Activated CD8-positive, alpha-beta T cell treated with anti-CD3 and anti-CD28 coated beads, Interleukin-2, amount 10 ng/mL, durations not matched to agents 7 days and 5 days (primary cell): ENCODE measurements around the gene FBLN1. TPM values are rescaled to one million over a fixed set of nuclear protein-coding genes. Genes with fewer than 3 reads are reported as not detected.
"Not testable (repeated sequence)": the region's sequence is repeated elsewhere in the genome, so short reads cannot be mapped to it uniquely, and the experiment has no call there.

ENCODE experiments used
- ATAC-seq: fragments of 150-1000 bp; cut with Tn5 transposase; one replicate; pipeline ENCODE4 v1.10.0; 2021; ENCODE audit warnings: moderate library complexity
- CTCF ChIA-PET: fragments of 350-600 bp; sonication (Branson Sonifier 250); formaldehyde crosslinking; loops from one replicate; lab custom pipeline; 2021; ENCODE audit warnings: antibody characterized with exemption; lab: Charles Lee
- POLR2A ChIA-PET: fragments of 350-600 bp; sonication (Branson Sonifier 250); formaldehyde crosslinking; loops from one replicate; lab custom pipeline; 2021; ENCODE audit warnings: antibody characterized with exemption; lab: Charles Lee
- DNase-seq: peaks from one replicate; pipeline ENCODE4 v3.0.0-alpha.2; 2020
- H3K27ac Mint-ChIP-seq: one replicate; pipeline ENCODE4 v1.8.0; 2021; ENCODE audit warnings: mild to moderate bottlenecking, mixed read lengths
- H3K27me3 Mint-ChIP-seq: one replicate; pipeline ENCODE4 v1.8.0; 2021; ENCODE audit warnings: low read depth, mixed read lengths
- H3K36me3 Mint-ChIP-seq: one replicate; pipeline ENCODE4 v1.8.0; 2021; ENCODE audit warnings: low read depth, mixed read lengths
- H3K4me1 Mint-ChIP-seq: one replicate; pipeline ENCODE4 v1.8.0; 2021; ENCODE audit warnings: low read depth, mixed read lengths
- H3K4me3 Mint-ChIP-seq: one replicate; pipeline ENCODE4 v1.8.0; 2021; ENCODE audit warnings: mild to moderate bottlenecking, mixed read lengths
- H3K9me3 Mint-ChIP-seq: one replicate; pipeline ENCODE4 v1.8.0; 2022; ENCODE audit warnings: mixed read lengths; ENCODE audit not compliant: insufficient read depth
- total RNA-seq, 2 experiments: library from RNA; stranded (reverse); gene quantifications; one replicate each; pipeline ENCODE4 v1.2.3, GENCODE V29; 2021

The FBLN1 gene
- total RNA-seq, 2 experiments from 2014 or later, result not detected

DNA sequence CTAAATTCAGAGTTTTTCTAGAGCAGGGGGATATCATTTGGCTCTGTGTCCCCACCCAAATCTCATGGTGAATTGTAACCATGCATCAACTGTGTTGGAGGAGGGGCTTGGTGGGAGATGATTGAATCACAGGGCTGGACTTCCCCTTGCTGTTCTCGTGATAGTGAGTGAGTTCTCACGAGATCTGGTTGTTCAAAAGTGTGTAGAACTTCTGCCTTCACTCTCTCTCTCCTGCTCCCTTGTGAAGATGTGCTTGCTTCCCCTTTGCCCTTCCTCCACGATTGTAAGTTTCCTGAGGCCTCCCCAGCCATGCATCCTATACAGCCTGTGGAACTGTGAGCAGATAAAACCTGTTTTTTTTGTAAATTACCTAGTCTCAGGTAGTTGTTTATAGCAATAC lies 22.0 kb upstream of the FBLN1 start:
- H3K27ac Mint-ChIP-seq, result no peak overlapping the region
- no peak overlapping the region for H3K4me3 Mint-ChIP-seq
- peaks cover 7% of the 10 kb centered on the region for H3K27me3 Mint-ChIP-seq
- no peaks in the 10 kb centered on the region for H3K4me1 Mint-ChIP-seq
- DNase-seq (no peak), ATAC-seq (no peak)
- ChIA-PET POLR2A (no interaction called here), CTCF (no interaction called here)
- no peaks in the 10 kb centered on the region for H3K9me3 Mint-ChIP-seq
- no peaks in the 10 kb centered on the region for H3K36me3 Mint-ChIP-seq

GRCh38 chr22:45481661-45482060 lies 21.0 kb upstream of the FBLN1 start:
- H3K36me3 Mint-ChIP-seq, result no peaks in the 10 kb centered on the region
- ChIA-PET CTCF (no interaction called here), POLR2A (no interaction called here)
- ATAC-seq (no peak), DNase-seq (no peak)
- peaks cover 8% of the 10 kb centered on the region for H3K27me3 Mint-ChIP-seq
- H3K4me3 Mint-ChIP-seq, result no peak overlapping the region
- H3K27ac Mint-ChIP-seq, result no peak overlapping the region
- no peaks in the 10 kb centered on the region for H3K9me3 Mint-ChIP-seq
- no peaks in the 10 kb centered on the region for H3K4me1 Mint-ChIP-seq

DNA sequence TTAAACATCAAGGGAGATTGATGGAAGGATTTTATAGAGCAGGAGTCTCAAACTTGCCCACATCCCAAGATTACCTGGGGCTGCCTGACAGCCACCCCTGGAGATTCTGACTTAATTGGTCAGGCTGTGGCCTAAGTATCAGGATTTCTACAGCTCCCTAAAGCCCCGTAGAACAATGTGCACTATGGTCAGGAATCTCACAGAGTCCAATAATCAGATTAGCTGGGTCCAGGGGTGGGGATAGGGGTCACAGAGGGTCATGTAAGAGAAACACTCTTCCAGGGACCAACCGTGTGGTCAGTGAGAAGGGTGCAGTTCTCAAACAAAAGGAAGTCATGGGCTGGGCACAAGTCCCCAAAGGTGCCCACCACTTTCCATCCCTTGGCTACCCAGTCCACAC lies 20.5 kb upstream of the FBLN1 start:
- ChIA-PET POLR2A (no interaction called here), CTCF (no interaction called here)
- Mint-ChIP-seq H3K4me1 (no peaks in the 10 kb centered on the region), H3K36me3 (no peaks in the 10 kb centered on the region), H3K4me3 (no peak overlapping the region), H3K9me3 (no peaks in the 10 kb centered on the region), H3K27ac (no peak overlapping the region), H3K27me3 (peaks cover 11% of the 10 kb centered on the region)
- ATAC-seq, result no peak
- DNase-seq, result no peak

GRCh38 chr22:45483319-45483718 lies 19.4 kb upstream of the FBLN1 start:
- CTCF ChIA-PET, result no interaction called here
- POLR2A ChIA-PET, result no interaction called here
- Mint-ChIP-seq H3K4me1 (no peaks in the 10 kb centered on the region), H3K4me3 (no peak overlapping the region), H3K27me3 (peaks cover 16% of the 10 kb centered on the region), H3K27ac (no peak overlapping the region), H3K36me3 (no peaks in the 10 kb centered on the region), H3K9me3 (peaks cover 1% of the 10 kb centered on the region)
- no peak for ATAC-seq
- DNase-seq, result no peak

- peaks cover 19% of the 10 kb centered on the region for H3K27me3 Mint-ChIP-seq
- ChIA-PET CTCF (no interaction called here), POLR2A (no interaction called here)
- H3K9me3 Mint-ChIP-seq, result peaks cover 4% of the 10 kb centered on the region
- no peaks in the 10 kb centered on the region for H3K4me1 Mint-ChIP-seq
- H3K36me3 Mint-ChIP-seq, result no peaks in the 10 kb centered on the region
- H3K4me3 Mint-ChIP-seq, result no peak overlapping the region
- no peak for ATAC-seq
- DNase-seq, result no peak
- H3K27ac Mint-ChIP-seq, result no peak overlapping the region
Measured at GRCh38 chr22:45483918-45484499, 18.7 kb upstream of the FBLN1 start.

DNA sequence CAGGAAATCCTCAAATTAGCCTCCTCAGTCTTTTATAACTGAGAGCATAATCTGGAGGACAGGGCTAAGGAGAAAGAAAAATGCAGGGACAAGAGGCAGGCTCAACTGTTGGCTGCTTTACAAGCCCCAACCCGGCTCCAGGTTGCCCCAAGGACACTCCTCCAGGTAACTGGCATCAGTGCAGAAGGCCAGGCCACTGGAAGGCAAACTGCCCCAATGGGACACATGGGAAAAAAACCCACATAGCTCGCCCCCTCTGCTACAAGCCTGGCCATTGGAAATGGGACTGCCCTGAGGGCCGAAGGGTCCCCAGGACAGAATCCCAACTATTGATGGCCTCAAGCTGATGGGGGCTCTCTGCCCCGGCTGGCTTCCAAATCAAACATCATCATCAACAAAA lies 17.9 kb upstream of the FBLN1 start:
- no peak for DNase-seq
- no peak for ATAC-seq
- H3K27me3 Mint-ChIP-seq, result peaks cover 19% of the 10 kb centered on the region
- no peak overlapping the region for H3K4me3 Mint-ChIP-seq
- H3K4me1 Mint-ChIP-seq, result no peaks in the 10 kb centered on the region
- H3K36me3 Mint-ChIP-seq, result no peaks in the 10 kb centered on the region
- ChIA-PET CTCF (no interaction called here), POLR2A (interaction anchor here (1.3 kb wide), 1 partner anchor 40 kb away, joined by 3 read pairs; no protein-coding TSS in a partner anchor)
- H3K27ac Mint-ChIP-seq, result no peak overlapping the region
- peaks cover 4% of the 10 kb centered on the region for H3K9me3 Mint-ChIP-seq

DNA sequence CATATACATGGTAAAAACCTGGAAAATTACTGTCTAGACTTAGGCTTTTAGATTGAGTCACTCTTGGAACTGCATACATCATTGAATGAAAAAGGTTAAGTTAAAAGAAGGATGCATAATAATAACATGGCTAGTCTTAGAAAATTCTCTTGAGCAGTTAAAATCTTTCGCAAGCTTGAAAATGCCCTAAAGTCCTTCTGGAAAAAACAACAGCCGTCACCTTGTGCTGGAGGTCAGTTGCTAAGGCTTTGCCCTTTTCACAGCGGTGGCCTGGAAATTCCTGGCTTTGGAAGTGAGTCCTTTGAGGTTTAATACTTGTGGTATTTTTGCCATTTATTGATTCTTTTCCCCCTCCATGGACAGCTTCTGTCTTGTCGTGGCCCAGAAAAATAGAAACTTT lies 17.4 kb upstream of the FBLN1 start:
- H3K27me3 Mint-ChIP-seq, result peaks cover 19% of the 10 kb centered on the region
- ATAC-seq, result no peak
- ChIA-PET POLR2A (interaction anchor here (1.3 kb wide), 1 partner anchor 40 kb away, joined by 3 read pairs; no protein-coding TSS in a partner anchor), CTCF (no interaction called here)
- no peak for DNase-seq
- H3K4me1 Mint-ChIP-seq, result no peaks in the 10 kb centered on the region
- no peak overlapping the region for H3K4me3 Mint-ChIP-seq
- no peaks in the 10 kb centered on the region for H3K36me3 Mint-ChIP-seq
- no peak overlapping the region for H3K27ac Mint-ChIP-seq
- H3K9me3 Mint-ChIP-seq, result peaks cover 4% of the 10 kb centered on the region

DNA sequence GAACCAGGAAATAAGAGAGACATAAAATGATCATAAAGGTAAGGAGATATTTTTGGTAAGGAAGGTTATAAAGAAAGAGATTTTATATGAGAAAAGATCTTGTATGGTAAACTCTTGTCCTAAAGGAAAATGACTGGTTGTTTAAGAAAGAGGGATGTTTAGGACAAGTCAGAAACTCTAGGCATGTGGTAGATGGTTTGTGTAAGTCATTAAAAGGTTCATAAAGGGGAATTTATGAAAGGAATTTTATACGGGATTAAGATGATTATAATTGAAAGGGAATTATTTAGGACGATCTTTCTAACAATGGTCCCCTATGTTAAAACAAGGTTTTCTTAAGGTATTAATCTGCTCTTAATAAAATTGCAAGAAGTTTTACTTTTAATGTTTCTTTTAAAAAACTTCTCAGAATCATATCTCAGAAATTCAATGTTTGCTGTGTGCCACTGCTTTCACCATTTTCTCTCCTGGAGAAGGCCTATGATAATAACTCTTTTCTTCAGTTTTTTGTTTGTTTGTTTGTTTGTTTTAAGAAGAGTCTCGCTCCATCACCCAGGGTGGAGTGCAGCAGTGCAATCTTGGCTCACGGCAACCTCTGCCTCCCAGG lies 13.8 kb upstream of the FBLN1 start:
- ChIA-PET POLR2A (no interaction called here), CTCF (no interaction called here)
- H3K4me1 Mint-ChIP-seq, result no peaks in the 10 kb centered on the region
- no peak for DNase-seq
- no peak overlapping the region for H3K27ac Mint-ChIP-seq
- H3K36me3 Mint-ChIP-seq, result no peaks in the 10 kb centered on the region
- no peak overlapping the region for H3K4me3 Mint-ChIP-seq
- H3K27me3 Mint-ChIP-seq, result peaks cover 14% of the 10 kb centered on the region
- peaks cover 4% of the 10 kb centered on the region for H3K9me3 Mint-ChIP-seq
- no peak for ATAC-seq

GRCh38 chr22:45490836-45491235 lies 11.8 kb upstream of the FBLN1 start:
- ChIA-PET POLR2A (no interaction called here), CTCF (no interaction called here)
- no peak for DNase-seq
- Mint-ChIP-seq H3K4me3 (no peak overlapping the region), H3K9me3 (peaks cover 4% of the 10 kb centered on the region), H3K27ac (no peak overlapping the region), H3K36me3 (no peaks in the 10 kb centered on the region), H3K27me3 (peaks cover 14% of the 10 kb centered on the region), H3K4me1 (no peaks in the 10 kb centered on the region)
- ATAC-seq, result no peak

DNA sequence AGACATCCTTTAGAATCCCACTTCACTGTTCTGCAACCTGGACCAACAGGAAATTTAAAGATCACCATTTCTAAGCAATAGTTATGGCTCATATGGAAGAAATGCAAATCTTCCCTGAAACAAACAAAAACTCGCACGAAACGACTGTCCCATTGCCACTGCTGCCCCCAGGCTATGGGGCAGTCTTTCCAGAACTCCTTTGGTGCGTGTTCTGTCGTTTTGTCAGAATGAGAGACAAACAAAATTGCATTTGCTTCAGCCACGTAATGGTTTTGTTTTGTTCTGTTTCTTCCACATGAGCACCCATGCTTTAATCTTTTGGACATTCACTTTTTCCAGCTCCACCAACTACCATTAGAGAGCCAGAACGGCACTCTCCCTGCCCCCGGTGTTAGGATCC lies 10.8 kb upstream of the FBLN1 start:
- H3K4me3 Mint-ChIP-seq, result no peak overlapping the region
- POLR2A ChIA-PET, result interaction anchor here (0.7 to 1.1 kb wide), 2 partner anchors 15 to 1311 kb away, joined by 3 read pairs; no protein-coding TSS in a partner anchor
- H3K36me3 Mint-ChIP-seq, result no peaks in the 10 kb centered on the region
- H3K27me3 Mint-ChIP-seq, result peaks cover 11% of the 10 kb centered on the region
- H3K27ac Mint-ChIP-seq, result no peak overlapping the region
- CTCF ChIA-PET, result no interaction called here
- DNase-seq (no peak), ATAC-seq (no peak)
- H3K4me1 Mint-ChIP-seq, result no peaks in the 10 kb centered on the region
- peaks cover 4% of the 10 kb centered on the region for H3K9me3 Mint-ChIP-seq

- CTCF ChIA-PET, result no interaction called here
Measured at GRCh38 chr22:45493286-45493771, 9.4 kb upstream of the FBLN1 start.

GRCh38 chr22:45494306-45494705 lies 8.4 kb upstream of the FBLN1 start:
- H3K9me3 Mint-ChIP-seq, DNase-seq, ATAC-seq, POLR2A ChIA-PET, CTCF ChIA-PET, H3K27me3 Mint-ChIP-seq, H3K36me3 Mint-ChIP-seq, H3K4me3 Mint-ChIP-seq, H3K27ac Mint-ChIP-seq, H3K4me1 Mint-ChIP-seq: not testable (repeated sequence)

More at GRCh38 chr22:45493286-45493771, 9.4 kb upstream of the FBLN1 start:
- POLR2A ChIA-PET, result no interaction called here
- Mint-ChIP-seq H3K36me3 (no peaks in the 10 kb centered on the region), H3K9me3 (peaks cover 3% of the 10 kb centered on the region), H3K27me3 (peaks cover 5% of the 10 kb centered on the region), H3K4me3 (no peak overlapping the region), H3K4me1 (peaks cover 2% of the 10 kb centered on the region), H3K27ac (no peak overlapping the region)
- no peak for ATAC-seq
- DNase-seq, result no peak
